Endothelial cell (in vitro differentiated cells): Measurements from ENCODE around the gene FAM118A. TPM values are rescaled to one million over a fixed set of nuclear protein-coding genes. Genes with fewer than 3 reads are reported as not detected.
"Not testable (repeated sequence)": the region's sequence is repeated elsewhere in the genome, so short reads cannot be mapped to it uniquely, and the experiment has no call there.

ENCODE experiments used
- DNase-seq: peaks from one replicate; pipeline ENCODE4 v3.0.0; 2021; ENCODE audit warnings: low spot score
- H3K27ac Mint-ChIP-seq: one replicate; pipeline ENCODE4 v1.8.0; 2021; ENCODE audit warnings: mixed read lengths, inconsistent platforms; ENCODE audit not compliant: unreplicated experiment
- H3K27me3 Mint-ChIP-seq: one replicate; pipeline ENCODE4 v1.8.0; 2021; ENCODE audit warnings: mild to moderate bottlenecking, moderate library complexity, mixed read lengths, inconsistent platforms; ENCODE audit not compliant: unreplicated experiment
- H3K36me3 Mint-ChIP-seq: one replicate; pipeline ENCODE4 v1.8.0; 2021; ENCODE audit warnings: mild to moderate bottlenecking, low read depth, mixed read lengths, inconsistent platforms; ENCODE audit not compliant: unreplicated experiment
- H3K4me1 Mint-ChIP-seq: one replicate; pipeline ENCODE4 v1.8.0; 2021; ENCODE audit warnings: mild to moderate bottlenecking, mixed read lengths, inconsistent platforms; ENCODE audit not compliant: unreplicated experiment
- H3K4me3 Mint-ChIP-seq: one replicate; pipeline ENCODE4 v1.8.0; 2021; ENCODE audit warnings: mild to moderate bottlenecking, mixed read lengths, inconsistent platforms; ENCODE audit not compliant: unreplicated experiment
- H3K9me3 Mint-ChIP-seq: one replicate; pipeline ENCODE4 v1.8.0; 2021; ENCODE audit warnings: mixed read lengths, inconsistent platforms; ENCODE audit not compliant: unreplicated experiment
- CTCF ChIP-seq: fragments of 200-600 bp; sonication (generic); IDR thresholded peaks from one replicate; pipeline ENCODE4 v1.5.0; 2021; ENCODE audit warnings: antibody characterized with exemption; ENCODE audit not compliant: unreplicated experiment
- total RNA-seq: library from RNA; stranded (reverse); fragmentation: NEBNext Ultra II Directional; extraction: Animal tissue kit (Norgen Biotek cat#: 25700); gene quantifications from one replicate; pipeline ENCODE4 v1.2.1, GENCODE V29; 2021; ENCODE audit not compliant: unreplicated experiment

FAM118A gene
- total RNA-seq, 1 donor from 2014 or later, result 26.6 TPM

- peaks cover 5% of the 10 kb centered on the region for H3K4me1 Mint-ChIP-seq
- no peak for DNase-seq
- H3K27ac Mint-ChIP-seq, result no peak overlapping the region
- no peak for TF ChIP-seq CTCF
- peaks cover 12% of the 10 kb centered on the region for H3K27me3 Mint-ChIP-seq
- no peaks in the 10 kb centered on the region for H3K9me3 Mint-ChIP-seq
- H3K36me3 Mint-ChIP-seq, result peaks cover 33% of the 10 kb centered on the region
- peak overlapping the region; percentile 58 for H3K4me3 Mint-ChIP-seq
Observed at GRCh38 chr22:45323695-45324094, 14.0 kb downstream of the FAM118A start.

GRCh38 chr22:45324311-45324711 is 14.6 kb downstream of the FAM118A start:
- Mint-ChIP-seq H3K4me3 (peak overlapping the region; percentile 58), H3K27ac (no peak overlapping the region), H3K36me3 (peaks cover 33% of the 10 kb centered on the region), H3K27me3 (peaks cover 12% of the 10 kb centered on the region), H3K9me3 (no peaks in the 10 kb centered on the region), H3K4me1 (peaks cover 5% of the 10 kb centered on the region)
- no peak for TF ChIP-seq CTCF
- no peak for DNase-seq

- not testable (repeated sequence) for DNase-seq, H3K4me3 Mint-ChIP-seq, H3K9me3 Mint-ChIP-seq, H3K27ac Mint-ChIP-seq, H3K4me1 Mint-ChIP-seq
- H3K36me3 Mint-ChIP-seq, result peaks cover 43% of the 10 kb centered on the region
- peaks cover 12% of the 10 kb centered on the region for H3K27me3 Mint-ChIP-seq
Observed at GRCh38 chr22:45328261-45328660, 18.5 kb downstream of the FAM118A start.

GRCh38 chr22:45328822-45329529 is 19.2 kb downstream of the FAM118A start:
- no peak for TF ChIP-seq CTCF
- Mint-ChIP-seq H3K9me3 (no peaks in the 10 kb centered on the region), H3K4me3 (peak overlapping the region; percentile 18), H3K27ac (no peak overlapping the region), H3K4me1 (peaks cover 5% of the 10 kb centered on the region), H3K36me3 (peaks cover 36% of the 10 kb centered on the region), H3K27me3 (peaks cover 10% of the 10 kb centered on the region)
- no peak for DNase-seq

GRCh38 chr22:45329530-45329936 is 19.8 kb downstream of the FAM118A start:
- H3K4me1 Mint-ChIP-seq, result peaks cover 5% of the 10 kb centered on the region
- no peaks in the 10 kb centered on the region for H3K9me3 Mint-ChIP-seq
- H3K4me3 Mint-ChIP-seq, result peak overlapping the region; percentile 18
- H3K27me3 Mint-ChIP-seq, result peaks cover 9% of the 10 kb centered on the region
- no peak for TF ChIP-seq CTCF
- H3K36me3 Mint-ChIP-seq, result peaks cover 37% of the 10 kb centered on the region
- no peak overlapping the region for H3K27ac Mint-ChIP-seq
- no peak for DNase-seq
